GM23338 (cell line): Measurements from ENCODE around the gene CHAC1. TPM values are rescaled to one million over a fixed set of nuclear protein-coding genes. Genes with fewer than 3 reads are reported as not detected.

Experiments
- ATAC-seq: fragments of 200-7000 bp; cut with Tn5 transposase; 3 replicates; pipeline ENCODE4 v1.9.1; 2020
- DNase-seq: peaks from one replicate; pipeline ENCODE4 v3.0.0-alpha.2; 2015; ENCODE audit warnings: low spot score
- H2AFZ ChIP-seq: fragments of 200-600 bp; sonication (generic); 2 replicates; pipeline ENCODE4 v1.8.0; 2016; ENCODE audit warnings: antibody characterized with exemption, mild to moderate bottlenecking, moderate library complexity
- H3F3A ChIP-seq: fragments of 200-600 bp; sonication (generic); replicated peaks from 2 replicates; pipeline ENCODE4 v1.8.0; 2017; ENCODE audit warnings: antibody characterized with exemption, mixed run types, low read depth
- H3K27ac ChIP-seq: fragments of 200-600 bp; sonication (generic); 2 replicates; pipeline ENCODE4 v1.6.1; 2016; ENCODE audit warnings: low read depth
- H3K27me3 ChIP-seq: fragments of 200-600 bp; sonication (generic); 2 replicates; pipeline ENCODE4 v1.8.0; 2016; ENCODE audit warnings: mild to moderate bottlenecking, mixed run types, moderate library complexity; ENCODE audit not compliant: insufficient read depth
- H3K36me3 ChIP-seq: fragments of 200-600 bp; sonication (generic); 2 replicates; pipeline ENCODE4 v1.8.0; 2016; ENCODE audit warnings: mild to moderate bottlenecking; ENCODE audit not compliant: insufficient read depth
- H3K4me1 ChIP-seq: fragments of 200-600 bp; sonication (generic); 2 replicates; pipeline ENCODE4 v1.8.0; 2016; ENCODE audit warnings: mild to moderate bottlenecking, moderate library complexity; ENCODE audit not compliant: insufficient read depth
- H3K4me2 ChIP-seq: fragments of 200-600 bp; sonication (generic); 2 replicates; pipeline ENCODE4 v1.7.1; 2017; ENCODE audit warnings: mixed run types
- H3K4me3 ChIP-seq: fragments of 200-600 bp; sonication (generic); 2 replicates; pipeline ENCODE4 v1.6.1; 2016; ENCODE audit warnings: mixed run types
- H3K79me2 ChIP-seq: fragments of 200-600 bp; sonication (generic); replicated peaks from 2 replicates; pipeline ENCODE4 v1.8.0; 2017; ENCODE audit warnings: mild to moderate bottlenecking; ENCODE audit not compliant: insufficient read depth
- H3K9me2 ChIP-seq: fragments of 200-600 bp; sonication (generic); 2 replicates; pipeline ENCODE4 v1.8.0; 2017; ENCODE audit not compliant: insufficient read depth
- H4K20me1 ChIP-seq: fragments of 200-600 bp; sonication (generic); replicated peaks from 2 replicates; pipeline ENCODE4 v1.8.0; 2017; ENCODE audit warnings: mild to moderate bottlenecking; ENCODE audit not compliant: insufficient read depth
- H3K27ac Mint-ChIP-seq: 2 replicates; pipeline ENCODE4 v1.8.0; 2020; ENCODE audit warnings: inconsistent platforms, mild to moderate bottlenecking, moderate library complexity, mixed read lengths
- H3K27me3 Mint-ChIP-seq: 3 replicates; pipeline ENCODE4 v1.8.0; 2022; ENCODE audit warnings: low read depth, mild to moderate bottlenecking, moderate library complexity, mixed read lengths, inconsistent platforms; ENCODE audit not compliant: insufficient read depth, poor library complexity
- H3K36me3 Mint-ChIP-seq: 3 replicates; pipeline ENCODE4 v1.8.0; 2021; ENCODE audit warnings: low read depth, mild to moderate bottlenecking, inconsistent platforms, moderate library complexity, mixed read lengths
- H3K4me1 Mint-ChIP-seq: 3 replicates; pipeline ENCODE4 v1.8.0; 2020; ENCODE audit warnings: mild to moderate bottlenecking, inconsistent platforms, mixed read lengths
- H3K4me3 Mint-ChIP-seq: 3 replicates; pipeline ENCODE4 v1.8.0; 2021; ENCODE audit warnings: moderate library complexity, mild to moderate bottlenecking, inconsistent platforms, mixed read lengths
- H3K9me3 Mint-ChIP-seq: 3 replicates; pipeline ENCODE4 v1.8.0; 2020; ENCODE audit warnings: moderate library complexity, mild to moderate bottlenecking, inconsistent platforms, mixed read lengths
- CREB1 ChIP-seq: fragments of 250-450 bp; sonication (Bioruptor Pico); IDR thresholded peaks from 2 replicates; pipeline ENCODE4 v1.5.0; 2020; ENCODE audit warnings: low read depth, mild to moderate bottlenecking, moderate library complexity
- CTCF ChIP-seq, 2 experiments: fragments of 200-600 bp in 1 of 2; sonication (generic) in 1 of 2; conservative IDR thresholded peaks; 2 replicates each; pipeline versions ENCODE4 v1.5.1 to v1.6.1; 2016 to 2017; ENCODE audit warnings: antibody characterized with exemption in 2 of 2, low read depth in 2 of 2, mild to moderate bottlenecking in 2 of 2, moderate library complexity in 1 of 2
- ETS1 ChIP-seq: IDR thresholded peaks from 2 replicates; pipeline ENCODE4 v1.6.1; 2016; ENCODE audit warnings: antibody characterized with exemption
- EZH2 ChIP-seq: fragments of 200-600 bp; sonication (generic); IDR thresholded peaks from one replicate; pipeline ENCODE4 v1.8.0; 2017; ENCODE audit warnings: antibody characterized with exemption, mild to moderate bottlenecking, low read depth; ENCODE audit not compliant: unreplicated experiment
- EZH2phosphoT487 ChIP-seq: fragments of 200-600 bp; sonication (generic); IDR thresholded peaks from one replicate; pipeline ENCODE4 v1.8.1; 2018; ENCODE audit warnings: antibody characterized with exemption; ENCODE audit not compliant: unreplicated experiment
- JUNB ChIP-seq: IDR thresholded peaks from one replicate; pipeline ENCODE4 v1.6.1; 2016; ENCODE audit warnings: antibody characterized with exemption; ENCODE audit not compliant: unreplicated experiment
- NANOG ChIP-seq: IDR thresholded peaks from 2 replicates; pipeline ENCODE4 v1.6.1; 2016; ENCODE audit warnings: antibody characterized with exemption, borderline replicate concordance
- POLR2AphosphoS5 ChIP-seq: IDR thresholded peaks from 2 replicates; pipeline ENCODE4 v1.6.1; 2016; ENCODE audit warnings: antibody characterized with exemption, low read depth
- REST ChIP-seq: IDR thresholded peaks from one replicate; pipeline ENCODE4 v1.6.1; 2018; ENCODE audit warnings: antibody characterized with exemption; ENCODE audit not compliant: unreplicated experiment
- STAT1 ChIP-seq: IDR thresholded peaks from one replicate; pipeline ENCODE4 v1.6.1; 2016; ENCODE audit warnings: antibody characterized with exemption; ENCODE audit not compliant: unreplicated experiment
- ZNF114 ChIP-seq: fragments of 250-450 bp; sonication (Bioruptor Pico); IDR thresholded peaks from 2 replicates; pipeline ENCODE4 v1.5.0; 2020; ENCODE audit warnings: mild to moderate bottlenecking, moderate library complexity
- ZNF331 ChIP-seq: fragments of 250-450 bp; sonication (Bioruptor Pico); IDR thresholded peaks from 2 replicates; pipeline ENCODE4 v1.5.0; 2020; ENCODE audit warnings: low read depth, mild to moderate bottlenecking, moderate library complexity
- polyA plus RNA-seq: library from polyadenylated mRNA; unstranded; fragments of >200 nt; fragmentation: Nextera tagmentation; extraction: Ambion mirVana; gene quantifications from 2 replicates; pipeline ENCODE4 v1.2.1, GENCODE V29; 2016
- total RNA-seq: library from RNA; depleted of rRNA; stranded (reverse); fragments of >200 nt; shearing (Covaris generic); gene quantifications from 2 replicates; pipeline ENCODE4 v1.2.3, GENCODE V29; 2014

CHAC1 gene
- total and polyA plus RNA-seq, 2 experiments from 2014 or later, result 73.0 to 124 TPM

- no peak for TF ChIP-seq CTCF (conservative IDR thresholded peaks at IDR 0.05; ENCODE audit: low read depth in 2 of 2)
- TF ChIP-seq JUNB, result no peak
- no peak for TF ChIP-seq EZH2
- no peak for TF ChIP-seq POLR2AphosphoS5
- TF ChIP-seq NANOG, result no peak
- no peak for TF ChIP-seq ETS1
- TF ChIP-seq EZH2phosphoT487, result no peak
- no peak for TF ChIP-seq REST
- no peak for TF ChIP-seq ZNF331 (CRISPR knock-in tag)
- no peak for TF ChIP-seq ZNF114 (CRISPR knock-in tag)
- TF ChIP-seq CREB1 (CRISPR knock-in tag), result no peak
Measured at GRCh38 chr15:40991355-40991754, 38.1 kb downstream of the CHAC1 start (continued).

GRCh38 chr15:40992241-40992741 lies 39.0 kb downstream of the CHAC1 start:
- peaks cover 15% of the 10 kb centered on the region for H3K4me1 Mint-ChIP-seq
- H3K9me3 Mint-ChIP-seq, result no peaks in the 10 kb centered on the region
- Histone ChIP-seq H3K27ac (peak overlapping the region; percentile 27; the same call in 1 of the 2 replicates), H3K79me2 (no peaks in the 10 kb centered on the region), H3K4me3 (no peak overlapping the region), H3K27me3 (no peaks in the 10 kb centered on the region), H4K20me1 (0 out of 2 replicates have a peak, but pooled peaks cover 2% of the 10 kb centered on the region), H3K4me2 (no peak overlapping the region), H3F3A (peaks cover 9% of the 10 kb centered on the region; the same call in 1 of the 2 replicates), H3K4me1 (peaks cover 12% of the 10 kb centered on the region; the same call in 1 of the 2 replicates), H3K36me3 (peaks cover 22% of the 10 kb centered on the region), H3K9me2 (no peaks in the 10 kb centered on the region), H2AFZ (no peak overlapping the region)
- DNase-seq (no peak), ATAC-seq (no peak)
- peaks cover 1% of the 10 kb centered on the region for H3K27me3 Mint-ChIP-seq
- H3K27ac Mint-ChIP-seq, result peak overlapping the region; percentile 70; the same call in 1 of the 2 replicates
- H3K4me3 Mint-ChIP-seq, result no peak overlapping the region
- peaks cover 57% of the 10 kb centered on the region for H3K36me3 Mint-ChIP-seq
- TF ChIP-seq EZH2phosphoT487, result no peak
- TF ChIP-seq REST, result no peak
- TF ChIP-seq ETS1, result no peak
- TF ChIP-seq EZH2, result no peak
- no peak for TF ChIP-seq CTCF (conservative IDR thresholded peaks at IDR 0.05; ENCODE audit: low read depth in 2 of 2)
- TF ChIP-seq STAT1, result no peak
- TF ChIP-seq ZNF114 (CRISPR knock-in tag), result no peak
- no peak for TF ChIP-seq NANOG
- TF ChIP-seq CREB1 (CRISPR knock-in tag), result no peak
- TF ChIP-seq POLR2AphosphoS5, result no peak
- TF ChIP-seq ZNF331 (CRISPR knock-in tag), result no peak
